ENCODE results near the gene MEGF11.

DNA sequence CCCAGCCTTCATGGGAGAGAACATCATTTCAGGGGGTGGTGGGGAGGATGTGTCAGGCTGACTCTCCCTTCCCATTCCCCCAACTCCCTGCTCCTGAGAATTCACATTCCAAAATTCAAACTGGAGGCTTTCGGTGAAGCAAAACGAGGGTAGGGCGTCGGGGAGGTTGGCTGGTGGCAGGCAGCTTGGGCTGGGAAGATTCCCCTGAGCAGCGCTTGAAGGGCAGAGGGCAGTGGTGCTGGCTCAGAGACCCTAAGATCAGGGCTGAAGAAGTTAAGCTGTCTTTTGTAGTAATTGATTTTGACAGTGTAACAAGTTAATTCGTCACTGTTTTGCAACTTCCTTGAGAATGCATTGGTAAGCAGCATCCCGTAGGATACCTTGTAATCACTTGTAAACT is 196.5 kb downstream of the MEGF11 start:
- TF ChIP-seq, protein P1, sequence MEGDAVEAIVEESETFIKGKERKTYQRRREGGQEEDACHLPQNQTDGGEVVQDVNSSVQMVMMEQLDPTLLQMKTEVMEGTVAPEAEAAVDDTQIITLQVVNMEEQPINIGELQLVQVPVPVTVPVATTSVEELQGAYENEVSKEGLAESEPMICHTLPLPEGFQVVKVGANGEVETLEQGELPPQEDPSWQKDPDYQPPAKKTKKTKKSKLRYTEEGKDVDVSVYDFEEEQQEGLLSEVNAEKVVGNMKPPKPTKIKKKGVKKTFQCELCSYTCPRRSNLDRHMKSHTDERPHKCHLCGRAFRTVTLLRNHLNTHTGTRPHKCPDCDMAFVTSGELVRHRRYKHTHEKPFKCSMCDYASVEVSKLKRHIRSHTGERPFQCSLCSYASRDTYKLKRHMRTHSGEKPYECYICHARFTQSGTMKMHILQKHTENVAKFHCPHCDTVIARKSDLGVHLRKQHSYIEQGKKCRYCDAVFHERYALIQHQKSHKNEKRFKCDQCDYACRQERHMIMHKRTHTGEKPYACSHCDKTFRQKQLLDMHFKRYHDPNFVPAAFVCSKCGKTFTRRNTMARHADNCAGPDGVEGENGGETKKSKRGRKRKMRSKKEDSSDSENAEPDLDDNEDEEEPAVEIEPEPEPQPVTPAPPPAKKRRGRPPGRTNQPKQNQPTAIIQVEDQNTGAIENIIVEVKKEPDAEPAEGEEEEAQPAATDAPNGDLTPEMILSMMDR (IDR thresholded peaks at IDR 0.05), result no peak
- TF ChIP-seq POLR2A (IDR thresholded peaks at IDR 0.05), result no peak
